ENCODE data around the gene ATN1. TPM values are rescaled to one million over a fixed set of nuclear protein-coding genes. Genes with fewer than 3 reads are reported as not detected.

Gene ATN1
- 34.4 and 55.0 TPM in 2 replicates for total RNA-seq

GRCh38 chr12:6927379-6928021, at the start of gene ATN1:
ATN1 (plus strand) TSS chr12:6927959; CDS start chr12:6934002, 6,043 bp downstream.

GRCh38 chr12:6904280-6905276, 23.2 kb upstream of the ATN1 start, which contains the start of gene LRRC23:
LRRC23 (plus strand) TSS chr12:6904822; CDS start chr12:6905634, 812 bp downstream.

GRCh38 chr12:6914246-6914946, 13.4 kb upstream of the ATN1 start, which contains the start of gene ENO2:
ENO2 (plus strand) TSS chr12:6914580; CDS start chr12:6915833, 1,253 bp downstream.

GRCh38 chr12:6943722-6944380, 16.1 kb downstream of the ATN1 start, which contains the start of the genes C12orf57 and RNU7-1:
C12orf57 (plus strand) TSS chr12:6944022; CDS start chr12:6944122, 100 bp downstream.
RNU7-1 (plus strand) TSS chr12:6943816.

GRCh38 chr12:6950811-6951540, 23.2 kb downstream of the ATN1 start, which contains the start of gene PTPN6:
PTPN6 (plus strand) TSS chr12:6951356; CDS start chr12:6951513, 157 bp downstream.

Other genes with a start within 250 kb of the ATN1 start
- 28.8 and 35.1 TPM in 2 replicates for gene ZNF384, start 238.6 kb upstream of the ATN1 start, total RNA-seq
- gene PIANP, start 227.1 kb upstream of the ATN1 start, total RNA-seq, result 0.16 and 2.9 TPM in 2 replicates
- 68.1 and 78.1 TPM in 2 replicates for gene COPS7A, start 203.9 kb upstream of the ATN1 start, total RNA-seq
- 231 and 260 TPM in 2 replicates for gene MLF2, start 174.8 kb upstream of the ATN1 start, total RNA-seq
- 115 and 146 TPM in 2 replicates for gene PTMS, start 161.6 kb upstream of the ATN1 start, total RNA-seq
- under 0.01 and 0.13 TPM in 2 replicates for gene LAG3, start 155.4 kb upstream of the ATN1 start, total RNA-seq
- gene CD4, start 138.4 kb upstream of the ATN1 start, total RNA-seq, result 0.33 and 1.3 TPM in 2 replicates
- 0.33 and 3.7 TPM in 2 replicates for gene GPR162, start 106.1 kb upstream of the ATN1 start, total RNA-seq
- 46.9 and 49.6 TPM in 2 replicates for gene P3H3, start 99.6 kb upstream of the ATN1 start, total RNA-seq
- gene GNB3, start 87.0 kb upstream of the ATN1 start, total RNA-seq, result 0.51 and 1.5 TPM in 2 replicates
- 7.2 and 171 TPM in 2 replicates for gene CDCA3, start 76.7 kb upstream of the ATN1 start, total RNA-seq
- 62.2 and 84.6 TPM in 2 replicates for gene USP5, start 75.8 kb upstream of the ATN1 start, total RNA-seq
- gene TPI1, start 60.4 kb upstream of the ATN1 start, total RNA-seq, result 569 and 954 TPM in 2 replicates
- 13.9 and 18.4 TPM in 2 replicates for gene SPSB2, start 54.7 kb upstream of the ATN1 start, total RNA-seq
- gene LRRC23, start 23.1 kb upstream of the ATN1 start, total RNA-seq, result 7.5 and 11.8 TPM in 2 replicates
- gene ENO2, start 13.4 kb upstream of the ATN1 start, total RNA-seq, result 16.0 and 17.5 TPM in 2 replicates
- not detected in 2 replicates for gene RNU7-1, start 15.9 kb downstream of the ATN1 start, total RNA-seq
- 147 and 190 TPM in 2 replicates for gene C12orf57, start 16.1 kb downstream of the ATN1 start, total RNA-seq
- gene PTPN6, start 23.4 kb downstream of the ATN1 start, total RNA-seq, result 9.6 and 21.9 TPM in 2 replicates
- 391 and 420 TPM in 2 replicates for gene PHB2, start 42.7 kb downstream of the ATN1 start, total RNA-seq
- 26.1 and 66.8 TPM in 2 replicates for gene EMG1, start 43.0 kb downstream of the ATN1 start, total RNA-seq
- 32.1 and 47.4 TPM in 2 replicates for gene LPCAT3, start 90.5 kb downstream of the ATN1 start, total RNA-seq
- gene C1S, start 132.8 kb downstream of the ATN1 start, total RNA-seq, result 0.49 and 6.1 TPM in 2 replicates
- 6.5 and 53.5 TPM in 2 replicates for gene C1R, start 164.5 kb downstream of the ATN1 start, total RNA-seq
- gene C1RL, start 181.3 kb downstream of the ATN1 start, total RNA-seq, result 9.9 and 49.9 TPM in 2 replicates
- not detected in 2 replicates for gene RBP5, start 200.9 kb downstream of the ATN1 start, total RNA-seq
- 22.0 and 71.5 TPM in 2 replicates for gene CLSTN3, start 202.4 kb downstream of the ATN1 start, total RNA-seq